HCT116 (cell line): ENCODE data around the gene PITPNC1. TPM values are rescaled to one million over a fixed set of nuclear protein-coding genes. Genes with fewer than 3 reads are reported as not detected.

ENCODE experiments used
- ATAC-seq: fragments of 200-7000 bp; cut with Tn5 transposase; 2 replicates; pipeline ENCODE4 v1.9.1; 2020; ENCODE audit warnings: mild to moderate bottlenecking, moderate library complexity
- BruUV-seq: library from RNA; stranded (reverse); fragments of 400-500 nt; replicated peaks from 2 replicates; lab custom pipeline; 2021; lab: Mats Ljungman, UMichigan
- CTCF ChIA-PET: fragments of 300-600 bp; sonication (Branson Sonifier 250); formaldehyde crosslinking; loops from one replicate; lab custom pipeline; 2021; ENCODE audit warnings: antibody characterized with exemption; lab: Charles Lee
- POLR2A ChIA-PET: fragments of 300-600, 350-600 bp; sonication (Branson Sonifier 250); formaldehyde crosslinking; loops from one replicate; lab custom pipeline; 2021; ENCODE audit warnings: antibody characterized with exemption; lab: Charles Lee
- RAD21 ChIA-PET, 2 experiments: fragments of 300-600 bp; sonication (Branson Sonifier 250); formaldehyde crosslinking; loops; one replicate each; lab custom pipeline; 2023; ENCODE audit warnings: low total read pairs in 2 of 2; ENCODE audit not compliant: uncharacterized antibody in 2 of 2, unreplicated experiment in 2 of 2, low non-redundant PET in 1 of 2; lab: Charles Lee
- DNase-seq: peaks from one replicate; pipeline ENCODE4 v3.0.0-alpha.2; 2010; ENCODE audit warnings: low read depth, low spot score
- H2AFZ ChIP-seq: fragments of 200-600 bp; shearing (Covaris generic), sonication (generic); 2 replicates; pipeline ENCODE4 v1.6.1; 2017; ENCODE audit warnings: low read depth, mixed run types, mixed read lengths, antibody characterized with exemption, low read length; ENCODE audit not compliant: poor library complexity, severe bottlenecking
- H3K27ac ChIP-seq: 2 replicates; pipeline ENCODE4 v1.5.1; 2012; ENCODE audit warnings: low read depth, low read length
- H3K27me3 ChIP-seq: fragments of 200-600 bp; sonication (generic); 2 replicates; pipeline ENCODE4 v1.6.1; 2016; ENCODE audit warnings: mixed run types, low read length, mixed read lengths; ENCODE audit not compliant: insufficient read depth
- H3K36me3 ChIP-seq, 2 experiments: fragments of 200-500 bp in 1 of 2; fragments of 200-600 bp in 1 of 2; sonication (Bioruptor generic) in 1 of 2; sonication (generic) in 1 of 2; 2 replicates each; pipeline versions ENCODE4 v1.5.1 to v1.6.1; 2014 to 2016; ENCODE audit warnings: low read length in 2 of 2, inconsistent platforms in 1 of 2, mixed read lengths in 1 of 2, mixed run types in 1 of 2; ENCODE audit not compliant: insufficient read depth in 2 of 2, control insufficient read depth in 1 of 2
- H3K4me1 ChIP-seq, 2 experiments: fragments of 200-600 bp in 1 of 2; sonication (generic) in 1 of 2; 2 replicates each; pipeline versions ENCODE4 v1.5.1 to v1.6.1; 2012 to 2017; ENCODE audit warnings: low read length in 2 of 2, inconsistent platforms in 1 of 2, mild to moderate bottlenecking in 1 of 2, mixed read lengths in 1 of 2, mixed run types in 1 of 2, moderate library complexity in 1 of 2; ENCODE audit not compliant: insufficient read depth in 2 of 2, control insufficient read depth in 1 of 2
- H3K4me2 ChIP-seq: fragments of 200-600 bp; sonication (generic); 2 replicates; pipeline ENCODE4 v1.6.1; 2017; ENCODE audit warnings: mixed run types, low read length, mixed read lengths
- H3K4me3 ChIP-seq, 2 experiments: fragments of 200-600 bp in 1 of 2; sonication (generic) in 1 of 2; replicated peaks in 1 of 2; 2 replicates each; pipeline ENCODE4 v1.5.1; 2011 to 2016; ENCODE audit warnings: low read length in 2 of 2, control low read depth in 1 of 2, low read depth in 1 of 2, mild to moderate bottlenecking in 1 of 2, mixed read lengths in 1 of 2, mixed run types in 1 of 2
- H3K79me2 ChIP-seq: fragments of 200-600 bp; sonication (generic); 2 replicates; pipeline ENCODE4 v1.6.1; 2017; ENCODE audit warnings: mild to moderate bottlenecking, mixed run types, low read length, moderate library complexity, mixed read lengths; ENCODE audit not compliant: insufficient read depth
- H3K9ac ChIP-seq: fragments of 200-600 bp; sonication (generic); 2 replicates; pipeline ENCODE4 v1.6.1; 2016; ENCODE audit warnings: low read length, mixed read lengths
- H3K9me2 ChIP-seq: fragments of 200-600 bp; sonication (generic), shearing (Covaris generic); 2 replicates; pipeline ENCODE4 v1.6.1; 2017; ENCODE audit warnings: mixed run types, mild to moderate bottlenecking, moderate library complexity; ENCODE audit not compliant: insufficient read depth
- H3K9me3 ChIP-seq, 2 experiments: fragments of 200-500 bp in 1 of 2; fragments of 200-600 bp in 1 of 2; sonication (Bioruptor generic) in 1 of 2; sonication (generic) in 1 of 2; 2 replicates each; pipeline ENCODE4 v1.6.1; 2014 to 2017; ENCODE audit warnings: low read length in 2 of 2, mixed read lengths in 2 of 2, inconsistent platforms in 1 of 2, low read depth in 1 of 2, mild to moderate bottlenecking in 1 of 2, mixed run types in 1 of 2, moderate library complexity in 1 of 2; ENCODE audit not compliant: control insufficient read depth in 1 of 2, insufficient read depth in 1 of 2
- H4K20me1 ChIP-seq: fragments of 200-600 bp; sonication (generic), shearing (Covaris generic); 2 replicates; pipeline ENCODE4 v1.6.1; 2017; ENCODE audit warnings: mixed run types, mild to moderate bottlenecking, moderate library complexity; ENCODE audit not compliant: insufficient read depth
- CBX3 ChIP-seq: IDR thresholded peaks from 2 replicates; pipeline ENCODE4 v1.6.1; 2012; ENCODE audit warnings: low read depth
- CEBPB ChIP-seq: IDR thresholded peaks from 2 replicates; pipeline ENCODE4 v1.6.1; 2012; ENCODE audit warnings: low read depth
- EZH2phosphoT487 ChIP-seq: fragments of 200-600 bp; IDR thresholded peaks from 2 replicates; pipeline ENCODE4 v1.6.1; 2018; ENCODE audit warnings: antibody characterized with exemption, borderline replicate concordance
- FOSL1 ChIP-seq: IDR thresholded peaks from 2 replicates; pipeline ENCODE4 v1.6.1; 2012; ENCODE audit warnings: low read depth
- POLR2AphosphoS5 ChIP-seq: IDR thresholded peaks from 2 replicates; pipeline ENCODE4 v1.6.1; 2011; ENCODE audit warnings: mild to moderate bottlenecking, low read depth, low read length, moderate library complexity
- RAD21 ChIP-seq: IDR thresholded peaks from 2 replicates; pipeline ENCODE4 v1.6.1; 2012; ENCODE audit warnings: low read depth, mild to moderate bottlenecking
- SIN3A ChIP-seq: IDR thresholded peaks from 2 replicates; pipeline ENCODE4 v1.6.1; 2012; ENCODE audit warnings: low read depth
- SP1 ChIP-seq: IDR thresholded peaks from 2 replicates; pipeline ENCODE4 v1.6.1; 2012; ENCODE audit warnings: low read depth
- SRF ChIP-seq: IDR thresholded peaks from 2 replicates; pipeline ENCODE4 v1.6.1; 2012; ENCODE audit warnings: low read depth
- YY1 ChIP-seq: IDR thresholded peaks from 2 replicates; pipeline ENCODE4 v1.6.1; 2011; ENCODE audit warnings: low read length, low read depth, moderate library complexity, mild to moderate bottlenecking; ENCODE audit not compliant: insufficient replicate concordance; ENCODE audit errors: extremely low read depth
- ZBTB33 ChIP-seq: IDR thresholded peaks from 2 replicates; pipeline ENCODE4 v1.6.1; 2011; ENCODE audit warnings: mild to moderate bottlenecking, low read length, moderate library complexity; ENCODE audit not compliant: insufficient replicate concordance; ENCODE audit errors: extremely low read depth
- intact Hi-C: fragments of 100-400 bp; cut with micrococcal nuclease; formaldehyde crosslinking; loops from 2 replicates; pipeline ENCODE4 v1.10.0; 2022
- total RNA-seq: library from RNA; stranded (reverse); gene quantifications from one replicate; pipeline ENCODE4 v1.2.1, GENCODE V29; 2021; ENCODE audit not compliant: unreplicated experiment
- TF ChIP-seq, protein P1 (sequence below): IDR thresholded peaks from 2 replicates; pipeline ENCODE4 v1.6.1; 2012

PITPNC1 gene
- total RNA-seq, 1 experiment from 2014 or later = 41.9 TPM

DNA sequence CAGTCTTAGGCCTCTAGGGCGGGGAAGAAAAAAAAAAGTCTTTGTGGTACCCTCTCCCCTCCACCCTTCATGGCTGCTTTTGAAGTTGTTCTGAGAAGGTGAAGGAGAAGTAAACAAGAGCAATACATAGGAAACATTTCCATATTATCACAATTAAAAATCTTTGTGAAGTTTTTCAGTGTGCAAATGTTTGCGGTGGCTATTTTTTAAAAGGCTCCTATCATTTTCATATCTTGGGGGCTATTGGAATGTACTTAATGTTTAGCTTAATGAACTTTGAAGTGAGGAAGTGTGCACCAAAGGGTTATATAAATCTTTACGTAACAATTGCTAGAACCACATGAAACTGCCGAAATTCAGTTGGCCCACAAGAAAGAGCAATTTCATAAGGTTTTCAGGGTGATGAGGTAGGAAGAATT, 348.3 kb downstream of the PITPNC1 start:
- no peaks in the 10 kb centered on the region for H4K20me1 ChIP-seq
- ChIA-PET CTCF (no interaction called here), POLR2A (no interaction called here), RAD21 (no interaction called here)
- H3K9me2 ChIP-seq = no peaks in the 10 kb centered on the region
- peaks cover 85% of the 10 kb centered on the region for H3K79me2 ChIP-seq
- H3K27ac ChIP-seq = no peak overlapping the region
- DNase-seq (no peak), ATAC-seq (no peak)
- no peak for TF ChIP-seq CBX3
- TF ChIP-seq, protein P1, sequence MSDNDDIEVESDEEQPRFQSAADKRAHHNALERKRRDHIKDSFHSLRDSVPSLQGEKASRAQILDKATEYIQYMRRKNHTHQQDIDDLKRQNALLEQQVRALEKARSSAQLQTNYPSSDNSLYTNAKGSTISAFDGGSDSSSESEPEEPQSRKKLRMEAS = no peak
- no peak for TF ChIP-seq YY1
- TF ChIP-seq FOSL1 = no peak
- TF ChIP-seq CEBPB = no peak
- TF ChIP-seq EZH2phosphoT487 = no peak
- TF ChIP-seq SP1 = no peak
- no peak for TF ChIP-seq POLR2AphosphoS5
- TF ChIP-seq RAD21 = no peak
- no peak for TF ChIP-seq SRF
- no peak for TF ChIP-seq SIN3A
- TF ChIP-seq ZBTB33 = no peak
- H3K4me1 ChIP-seq = peaks cover 0 to 7% of the 10 kb centered on the region in 2 experiments; a peak in 2 of 4 replicates
- no peaks in the 10 kb centered on the region for H3K9me3 ChIP-seq
- H2AFZ ChIP-seq = no peak overlapping the region
- peaks cover 76 to 80% of the 10 kb centered on the region in 2 experiments for H3K36me3 ChIP-seq
- BruUV-seq = no TSS peak
- no peak overlapping the region for H3K4me3 ChIP-seq
- intact Hi-C loops = no loop called here
- H3K27me3 ChIP-seq = no peaks in the 10 kb centered on the region
- H3K4me2 ChIP-seq = no peak overlapping the region
- no peak overlapping the region for H3K9ac ChIP-seq
